Stimulated activated CD8-positive, alpha-beta memory T cell treated with anti-CD3 and anti-CD28 coated beads, Interleukin-7, amount 100 ng/mL, for 4 hours (primary cell): ENCODE measurements around the gene CCDC117.
A peak's percentile ranks its signal among the peaks of the same experiment; 100 is the strongest.

ENCODE experiments used
- DNase-seq, 2 donors: peaks; one replicate each; pipeline ENCODE4 v3.0.0-alpha.2; 2020; ENCODE audit warnings: low read depth in 2 of 2

The CCDC117 gene

GRCh38 chr22:28769394-28770085 is 3.0 kb upstream of the CCDC117 start:
- no peak for DNase-seq

DNA sequence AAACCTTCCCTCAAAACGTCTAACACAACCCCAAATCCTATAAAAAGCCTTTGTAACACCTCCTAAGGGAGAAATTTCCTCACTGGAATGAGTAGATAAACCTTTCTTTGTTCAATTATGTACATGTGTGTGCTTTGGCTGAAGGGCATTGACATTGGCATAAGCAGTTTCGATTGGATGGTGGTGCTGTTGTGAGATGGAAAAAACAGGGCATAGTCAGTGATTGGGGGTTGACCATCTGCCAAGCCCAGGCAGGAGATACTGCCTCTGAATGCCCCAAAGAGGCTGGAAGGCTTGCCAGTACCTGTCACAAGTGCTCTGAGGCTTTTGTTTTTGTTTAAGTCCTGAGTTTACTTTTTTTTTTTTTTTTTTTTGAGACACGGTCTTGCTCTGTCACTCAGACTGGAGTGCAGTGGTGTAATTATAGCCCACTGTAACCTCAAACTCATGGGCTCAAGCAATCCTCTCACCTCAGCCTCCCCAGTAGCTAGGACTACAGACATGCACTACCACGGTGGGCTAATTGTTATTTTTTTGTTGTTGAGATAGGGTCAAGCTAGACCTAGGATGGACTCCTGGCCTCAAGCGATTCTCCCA is 1.2 kb upstream of the CCDC117 start:
- DNase-seq: no peak

- no peak for DNase-seq
These were observed 969 bp downstream of the CCDC117 start for GRCh38 chr22:28773461-28773867.

DNA sequence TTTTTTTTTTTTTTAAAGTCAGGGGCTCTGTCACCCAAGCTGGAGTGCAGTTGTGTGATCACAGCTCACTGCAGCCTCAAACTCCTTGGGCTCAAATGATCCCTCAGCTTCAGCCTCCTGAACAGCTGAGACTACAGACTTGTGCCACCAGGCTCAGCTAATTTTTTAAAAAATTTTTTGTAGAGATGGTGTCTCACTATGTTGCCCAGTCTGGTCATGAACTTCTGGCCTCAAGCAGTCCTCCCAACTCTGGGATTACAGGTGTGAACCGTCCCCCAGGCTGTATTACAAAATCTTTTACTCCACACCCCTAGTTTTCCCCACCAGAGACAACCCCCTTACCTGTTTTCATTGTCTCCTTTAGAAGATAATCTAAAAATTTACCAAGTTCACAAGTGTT is 1.9 kb downstream of the CCDC117 start:
- DNase-seq: no peak

DNA sequence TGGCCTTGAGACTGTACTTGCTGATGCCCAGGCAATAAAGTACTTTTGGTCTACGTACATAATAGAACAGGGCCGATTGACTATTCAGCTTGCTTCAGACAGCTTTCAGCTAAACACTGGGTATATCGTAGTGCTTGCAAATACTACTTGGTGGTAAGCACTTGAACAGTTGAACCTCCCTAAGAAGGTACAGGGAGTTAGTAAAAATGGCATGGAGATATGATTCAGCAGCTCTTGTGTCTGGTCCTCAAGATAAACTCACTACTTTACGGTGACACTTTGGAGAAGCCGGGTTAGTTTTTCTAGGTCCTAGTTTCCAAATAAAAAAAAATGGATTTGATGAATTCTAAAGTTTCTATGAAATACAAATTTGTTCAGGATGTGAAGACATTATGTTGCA is 7.3 kb downstream of the CCDC117 start:
- no peak for DNase-seq

DNA sequence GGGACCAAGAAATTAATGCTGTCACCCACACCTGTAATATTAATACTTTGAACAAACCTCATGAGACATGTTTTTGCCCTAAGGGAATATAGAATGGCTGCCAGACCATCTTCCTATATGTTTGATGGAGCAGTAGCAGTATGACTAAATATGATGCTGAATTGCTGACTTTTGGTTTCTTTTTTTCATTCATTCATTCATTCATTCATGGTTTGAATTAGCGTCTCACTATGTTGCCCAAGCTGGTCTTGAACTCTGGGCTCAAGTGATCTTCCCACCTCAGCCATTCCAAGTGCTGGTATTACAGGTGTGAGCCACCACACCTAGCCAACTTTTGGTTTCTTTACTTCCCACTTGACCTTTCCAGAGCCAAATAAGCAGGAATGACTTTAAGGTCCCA is 7.8 kb downstream of the CCDC117 start:
- DNase-seq: no peak

DNA sequence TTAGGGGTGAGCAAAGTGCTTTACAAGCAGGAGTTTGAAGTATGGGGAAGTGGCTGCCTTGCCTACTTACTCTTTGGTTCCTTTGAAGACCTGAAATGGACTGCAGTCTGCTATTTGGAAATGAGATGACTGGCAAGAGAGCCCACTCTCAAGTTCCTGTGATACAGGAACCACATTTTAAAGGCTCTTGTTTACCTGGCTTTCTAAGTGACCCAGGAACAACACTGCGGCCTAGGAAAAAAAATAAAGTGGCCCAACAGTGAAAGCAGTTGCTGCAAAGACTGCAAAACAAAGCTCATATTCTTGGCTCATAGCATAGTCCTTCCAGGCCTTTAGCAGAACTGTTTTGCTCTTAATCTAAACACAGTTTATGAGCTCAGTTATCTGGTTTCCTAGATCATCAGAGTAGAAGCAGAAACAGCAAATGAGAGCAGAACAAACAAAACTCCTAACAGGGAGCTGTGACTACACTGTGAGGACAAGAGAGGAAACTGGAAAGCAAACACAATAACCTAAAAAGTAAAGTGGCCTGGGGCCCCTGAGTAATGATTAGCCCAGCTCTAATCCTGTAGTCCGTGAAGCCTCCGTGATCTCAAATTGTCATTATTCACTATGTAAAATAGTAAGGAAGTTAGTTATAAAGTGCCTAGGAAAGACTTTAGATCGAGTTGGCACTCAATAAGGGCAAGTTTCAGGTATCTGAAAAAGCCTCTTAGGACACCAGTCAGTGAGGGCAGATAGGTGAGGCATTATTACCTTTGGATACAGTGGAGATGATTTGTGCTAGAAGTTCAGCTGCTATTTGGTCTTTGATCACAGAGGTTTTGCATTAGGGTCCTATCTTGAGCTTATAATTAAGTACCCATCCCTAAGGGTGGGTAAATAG is 11.5 kb downstream of the CCDC117 start:
- DNase-seq: no peak

- no peak for DNase-seq
These were observed 16.1 kb downstream of the CCDC117 start for GRCh38 chr22:28788601-28789000.

- no peak for DNase-seq
These were observed 18.6 kb downstream of the CCDC117 start for GRCh38 chr22:28791124-28791523.

- no peak for DNase-seq
These were observed 19.5 kb downstream of the CCDC117 start for GRCh38 chr22:28791841-28792490.

- DNase-seq: no peak
These were observed 20.2 kb downstream of the CCDC117 start for GRCh38 chr22:28792491-28793383.

- no peak for DNase-seq
These were observed 21.6 kb downstream of the CCDC117 start for GRCh38 chr22:28793976-28794584.

- no peak for DNase-seq
These were observed 22.7 kb downstream of the CCDC117 start for GRCh38 chr22:28795071-28795693.

- DNase-seq: no peak
These were observed 23.7 kb downstream of the CCDC117 start for GRCh38 chr22:28795932-28796856.

DNA sequence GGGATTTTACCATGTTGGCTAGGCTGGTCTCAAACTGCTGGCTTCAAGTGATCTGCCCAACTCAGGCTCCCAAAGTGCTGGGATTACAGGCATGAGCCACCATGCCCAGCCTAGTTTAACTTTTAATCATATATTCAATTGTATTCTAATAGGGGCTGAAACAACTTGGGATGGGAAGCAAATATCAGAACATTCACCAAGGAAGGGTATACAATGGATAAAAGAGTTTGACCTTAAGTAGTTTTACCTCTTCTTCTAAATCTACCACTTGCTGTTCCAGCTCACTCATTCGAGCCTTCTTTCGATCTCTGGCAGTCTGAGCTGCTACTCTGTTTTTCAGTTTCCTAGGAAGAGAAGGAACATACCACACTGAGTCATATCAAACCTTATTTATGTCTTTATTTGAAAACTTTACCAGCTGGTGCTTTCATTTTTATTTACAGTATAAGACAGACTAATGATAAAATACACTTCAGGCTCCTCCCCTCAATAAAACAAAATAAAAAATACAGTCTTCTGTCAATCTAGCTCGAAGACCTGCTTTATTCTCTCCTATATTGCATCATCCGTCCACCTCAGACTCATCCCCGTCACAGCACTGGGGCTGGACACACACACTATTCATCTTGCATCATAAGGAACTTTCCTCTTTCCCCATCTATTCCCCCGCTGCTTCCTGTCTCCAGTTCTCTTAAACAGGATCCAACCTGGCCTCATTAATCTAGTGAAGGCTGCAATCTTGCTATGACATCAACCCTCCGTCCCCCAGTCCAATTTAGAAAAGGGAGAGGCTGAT is 26.5 kb downstream of the CCDC117 start:
- DNase-seq: no peak

- no peak for DNase-seq
These were observed 27.3 kb downstream of the CCDC117 start for GRCh38 chr22:28799606-28800307.

GRCh38 chr22:28800308-28801041 is 28.0 kb downstream of the CCDC117 start, which contains the start of gene XBP1:
TSS of gene XBP1 (minus strand) at chr22:28800569.
- peak; percentile 70 to 86 for DNase-seq
